Mucosa of rectum (tissue), 2 donors: Measurements from ENCODE around the gene TSPAN33.

Experiments
- H3K27ac ChIP-seq, 2 donors: one replicate each; pipeline ENCODE4 v1.7.0; 2013; ENCODE audit warnings: inconsistent platforms in 2 of 2, low read depth in 2 of 2, low read length in 2 of 2
- H3K27me3 ChIP-seq, 2 donors: one replicate each; pipeline ENCODE4 v1.7.0; 2013; ENCODE audit warnings: low read length in 2 of 2; ENCODE audit not compliant: control insufficient read depth in 2 of 2, insufficient read depth in 2 of 2
- H3K36me3 ChIP-seq, 2 donors: one replicate each; pipeline ENCODE4 v1.7.0; 2013; ENCODE audit warnings: low read length in 2 of 2; ENCODE audit not compliant: control insufficient read depth in 2 of 2, insufficient read depth in 2 of 2
- H3K4me1 ChIP-seq, 2 donors: one replicate each; pipeline ENCODE4 v1.7.0; 2013; ENCODE audit warnings: low read length in 2 of 2, mild to moderate bottlenecking in 1 of 2; ENCODE audit not compliant: control insufficient read depth in 2 of 2, insufficient read depth in 2 of 2
- H3K4me3 ChIP-seq, 2 donors: one replicate each; pipeline ENCODE4 v1.7.0; 2013; ENCODE audit warnings: low read length in 2 of 2
- H3K9ac ChIP-seq, 2 donors: one replicate each; pipeline ENCODE4 v1.7.0; 2013; ENCODE audit warnings: low read length in 2 of 2, low read depth in 1 of 2, mild to moderate bottlenecking in 1 of 2
- H3K9me3 ChIP-seq, 2 donors: one replicate each; pipeline ENCODE4 v1.7.0; 2013; ENCODE audit warnings: low read length in 2 of 2; ENCODE audit not compliant: control insufficient read depth in 2 of 2
- donor health status: healthy.
- donor health status: Normal muscosa, but diverticular disease.

The TSPAN33 gene

DNA sequence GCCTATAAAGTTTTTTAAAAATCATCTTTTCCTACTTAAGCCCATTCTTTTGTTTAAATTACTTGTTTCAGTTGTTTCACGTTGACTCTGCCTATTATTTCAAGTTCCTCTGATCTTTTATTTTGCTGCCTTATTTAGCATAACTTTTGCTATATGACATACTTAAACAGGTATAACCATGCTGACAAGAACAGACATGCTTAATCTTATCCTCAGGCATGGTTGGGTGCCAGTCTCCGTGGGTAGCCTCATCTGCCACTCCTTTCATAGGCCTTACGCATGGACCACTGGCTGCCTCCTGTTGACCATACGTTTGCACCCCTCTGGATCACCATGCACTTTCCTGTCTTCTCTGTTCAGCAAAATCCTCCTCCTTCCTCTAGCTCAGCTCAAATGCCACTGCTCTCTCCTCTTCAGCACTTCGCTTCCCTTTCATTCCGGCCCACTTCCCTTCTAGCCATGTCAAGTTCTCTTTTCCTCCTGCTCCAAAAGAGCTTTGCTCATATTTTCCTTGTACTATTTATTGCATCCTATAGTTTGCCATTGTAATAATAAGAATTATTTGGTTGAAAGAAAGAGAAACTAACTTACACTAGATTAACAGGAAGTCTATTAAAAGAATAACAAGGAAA lies 10.0 kb upstream of the TSPAN33 start:
- no peak overlapping the region for H3K4me3 ChIP-seq
- H3K27ac ChIP-seq = peak overlapping the region in 1 of 2 donors; percentile 64
- peaks cover 0 to 3% of the 10 kb centered on the region in 2 donors for H3K4me1 ChIP-seq
- H3K27me3 ChIP-seq = no peaks in the 10 kb centered on the region
- H3K9ac ChIP-seq = no peak overlapping the region
- no peaks in the 10 kb centered on the region for H3K9me3 ChIP-seq
- no peaks in the 10 kb centered on the region for H3K36me3 ChIP-seq

DNA sequence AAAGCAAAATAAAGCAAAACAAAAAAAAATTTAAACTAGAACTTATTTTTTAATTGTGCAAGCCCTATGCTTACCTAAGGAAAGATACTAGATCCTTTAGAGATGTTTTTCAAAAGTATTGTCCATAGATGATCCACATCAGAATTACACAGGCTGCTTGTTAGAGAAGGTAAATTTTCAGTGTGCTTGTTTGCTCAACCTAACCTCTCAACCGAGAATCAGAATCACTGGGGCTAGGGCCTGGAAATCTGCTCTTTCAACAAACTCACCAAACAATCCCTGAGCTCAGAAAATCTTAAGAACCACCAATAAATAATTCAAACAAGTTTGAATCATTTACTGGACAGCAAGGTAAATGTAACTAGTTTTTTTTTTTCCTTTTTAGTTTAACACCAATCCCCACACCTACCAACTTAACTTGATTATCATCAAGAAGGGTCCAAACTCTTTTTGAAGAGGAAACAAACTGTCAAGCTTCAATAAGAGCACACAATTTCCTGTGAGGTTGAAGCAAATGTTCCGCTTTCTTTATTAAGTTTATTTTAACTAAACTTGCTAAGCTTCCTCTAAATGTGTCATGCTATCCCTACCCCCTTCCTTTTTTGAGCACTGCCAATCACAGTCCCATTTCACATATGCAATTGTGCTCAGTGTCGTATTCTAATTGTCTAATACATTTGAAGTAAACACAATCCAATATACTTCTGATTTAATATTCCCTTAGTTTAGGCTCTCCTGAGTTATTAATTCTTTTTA lies 7.4 kb upstream of the TSPAN33 start:
- Histone ChIP-seq H3K36me3 (no peaks in the 10 kb centered on the region), H3K4me1 (peaks cover 0 to 3% of the 10 kb centered on the region in 2 donors), H3K9me3 (no peaks in the 10 kb centered on the region), H3K9ac (no peak overlapping the region), H3K27me3 (no peaks in the 10 kb centered on the region), H3K4me3 (no peak overlapping the region), H3K27ac (peak overlapping the region in 1 of 2 donors; percentile 22)

DNA sequence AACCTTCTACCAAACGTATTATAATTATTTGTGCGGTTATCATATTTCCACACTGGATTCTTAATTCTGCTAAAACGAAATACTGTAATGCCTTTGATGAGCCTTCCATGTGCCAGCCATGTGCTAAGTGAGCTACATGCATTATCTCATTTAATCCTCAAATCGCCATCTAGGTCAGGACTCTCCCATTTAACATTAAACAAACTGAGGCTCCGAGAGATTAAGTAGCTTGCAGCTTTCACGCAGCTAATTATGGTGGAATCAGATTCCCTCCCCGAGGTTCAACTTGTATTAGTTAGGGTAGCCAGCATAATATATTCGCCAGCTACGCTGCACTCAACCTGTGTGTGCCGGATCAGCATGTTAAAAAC lies 798 bp upstream of the TSPAN33 start:
- no peaks in the 10 kb centered on the region for H3K9me3 ChIP-seq
- H3K27ac ChIP-seq = no peak overlapping the region
- peak overlapping the region; percentile 67 to 76 for H3K4me3 ChIP-seq
- H3K9ac ChIP-seq = no peak overlapping the region
- peaks cover 2 to 8% of the 10 kb centered on the region in 2 donors for H3K27me3 ChIP-seq
- H3K36me3 ChIP-seq = no peaks in the 10 kb centered on the region
- H3K4me1 ChIP-seq = peaks cover 4 to 18% of the 10 kb centered on the region in 2 donors

DNA sequence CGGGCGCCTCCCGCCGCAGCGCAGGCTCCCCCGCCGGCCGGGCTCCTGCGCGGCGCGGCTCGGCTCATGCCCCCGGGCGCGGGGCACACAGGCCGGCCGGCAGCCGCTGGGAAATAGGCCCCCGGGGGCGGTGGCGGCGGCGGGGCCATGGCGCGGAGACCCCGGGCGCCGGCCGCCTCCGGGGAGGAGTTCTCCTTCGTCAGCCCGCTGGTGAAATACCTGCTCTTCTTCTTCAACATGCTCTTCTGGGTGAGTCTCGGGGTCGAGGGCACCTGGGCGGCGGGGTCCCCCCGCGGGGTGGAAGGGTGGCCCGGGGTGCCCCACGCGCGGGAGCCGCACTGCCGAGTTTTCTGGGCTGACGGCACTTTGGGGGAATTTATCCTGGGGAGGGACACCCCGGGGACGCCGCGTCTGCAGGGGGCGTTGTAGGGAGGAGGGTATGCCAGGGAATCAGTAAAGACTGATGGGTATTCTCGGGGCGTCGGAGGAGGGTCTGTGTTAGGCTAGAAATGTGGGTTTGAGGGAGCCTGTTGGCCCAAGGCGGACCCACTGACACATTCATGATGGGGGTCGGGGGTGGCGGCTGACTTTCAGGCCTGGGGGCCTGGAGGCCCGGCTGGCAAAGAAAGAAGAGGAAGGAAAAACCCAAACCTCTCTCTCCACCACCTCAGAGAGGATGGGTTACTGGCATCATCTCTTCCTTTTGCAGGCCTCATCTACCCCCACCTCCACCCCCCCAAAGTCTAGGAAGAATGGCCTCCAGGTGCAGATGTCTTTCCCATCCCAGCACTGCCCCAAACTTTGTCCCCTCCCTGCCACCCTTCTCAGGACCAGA lies 544 bp downstream of the TSPAN33 start:
- peak overlapping the region in 1 of 2 donors; percentile 23 for H3K27ac ChIP-seq
- peak overlapping the region; percentile 14 to 49 for H3K9ac ChIP-seq

DNA sequence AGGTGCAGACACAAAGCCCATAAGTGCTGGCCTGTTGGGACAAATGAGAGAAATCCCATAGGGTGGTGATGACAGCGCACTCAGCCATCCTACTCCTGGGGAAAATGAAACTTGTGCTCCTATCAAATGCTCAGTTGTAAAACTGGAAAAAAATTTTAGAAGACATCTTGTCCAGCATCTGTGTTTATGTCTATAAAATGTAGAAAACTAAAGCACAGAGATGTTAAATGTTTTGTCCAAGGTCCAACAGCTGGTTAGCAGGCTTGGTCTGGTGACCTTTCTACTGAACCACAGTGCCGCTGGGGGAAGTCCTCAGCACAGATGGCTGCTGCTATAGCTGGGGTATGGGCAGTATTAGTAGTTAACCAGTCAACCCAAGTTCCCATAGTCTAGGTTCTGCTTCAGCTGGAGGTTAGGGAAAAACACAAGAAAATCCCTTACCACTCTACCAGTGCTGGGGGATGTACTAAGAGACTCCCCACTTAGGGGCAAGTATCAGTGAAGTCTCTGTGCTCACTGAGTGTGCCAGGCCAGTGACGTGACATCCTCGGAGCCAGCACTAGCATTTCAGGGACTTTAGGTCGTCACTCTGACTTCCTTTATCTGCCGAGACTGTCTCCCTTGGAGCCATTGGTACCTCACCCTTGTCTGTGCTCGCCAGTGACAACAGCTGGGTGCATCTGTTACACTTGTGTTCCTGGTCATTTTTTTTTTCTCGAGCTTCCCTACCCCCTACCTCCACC lies 1.9 kb downstream of the TSPAN33 start:
- no peak overlapping the region for H3K9ac ChIP-seq
- H3K27me3 ChIP-seq = peaks cover 2 to 8% of the 10 kb centered on the region in 2 donors
- H3K27ac ChIP-seq = peak overlapping the region; percentile 23 to 52
- H3K4me3 ChIP-seq = peak overlapping the region in 1 of 2 donors; percentile 59
- H3K36me3 ChIP-seq = no peaks in the 10 kb centered on the region
- H3K4me1 ChIP-seq = peaks cover 6 to 18% of the 10 kb centered on the region in 2 donors
- H3K9me3 ChIP-seq = no peaks in the 10 kb centered on the region

More for the DNA sequence above, 544 bp downstream of the TSPAN33 start:
- Histone ChIP-seq H3K27me3 (peaks cover 2 to 8% of the 10 kb centered on the region in 2 donors), H3K9me3 (no peaks in the 10 kb centered on the region), H3K36me3 (no peaks in the 10 kb centered on the region), H3K4me3 (peak overlapping the region; percentile 59 to 67), H3K4me1 (peaks cover 6 to 18% of the 10 kb centered on the region in 2 donors)

DNA sequence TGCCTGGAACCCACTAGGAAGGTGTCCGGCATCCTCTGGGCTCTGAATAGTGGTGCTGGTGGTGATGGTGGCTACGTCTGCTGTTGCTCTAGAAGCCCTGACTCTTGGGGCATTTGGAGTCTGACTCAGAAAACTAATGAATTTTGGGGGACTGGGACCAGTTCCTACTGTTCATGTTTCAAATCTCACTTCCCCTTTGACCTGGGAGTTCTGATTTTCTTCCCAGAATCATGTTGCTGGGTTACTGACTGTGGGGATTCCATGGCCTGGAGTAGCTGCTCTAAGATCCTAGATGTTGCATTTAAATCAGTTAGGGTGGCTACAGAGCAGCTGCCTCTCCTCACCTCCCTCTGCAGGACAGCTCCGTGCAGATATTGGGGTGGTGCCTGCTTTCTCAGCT lies 3.2 kb downstream of the TSPAN33 start:
- Histone ChIP-seq H3K4me3 (no peak overlapping the region), H3K27ac (no peak overlapping the region), H3K9me3 (no peaks in the 10 kb centered on the region), H3K36me3 (no peaks in the 10 kb centered on the region), H3K9ac (no peak overlapping the region), H3K4me1 (peaks cover 6 to 18% of the 10 kb centered on the region in 2 donors), H3K27me3 (peaks cover 2 to 8% of the 10 kb centered on the region in 2 donors)

DNA sequence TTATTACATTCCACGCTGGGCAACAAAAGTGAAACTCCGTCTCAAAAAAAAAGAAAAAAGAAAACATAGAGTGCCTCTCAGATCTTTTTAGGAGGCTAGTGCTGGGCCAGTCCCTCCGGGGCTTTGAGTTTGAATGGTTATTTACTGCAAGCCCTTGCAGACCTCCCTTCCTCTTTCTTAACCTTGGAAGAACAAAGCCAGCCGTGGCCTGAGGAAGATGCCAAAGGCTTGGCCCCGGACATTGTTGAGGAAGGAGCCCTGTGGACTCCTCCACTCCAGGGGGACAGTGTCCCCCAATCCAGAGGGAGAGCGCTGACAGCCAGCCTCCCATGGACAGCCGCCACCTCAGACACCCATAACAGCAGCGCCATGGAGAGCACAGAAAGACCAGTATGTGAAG lies 5.0 kb downstream of the TSPAN33 start:
- Histone ChIP-seq H3K9ac (no peak overlapping the region), H3K27ac (peak overlapping the region in 1 of 2 donors; percentile 4), H3K4me3 (no peak overlapping the region), H3K4me1 (peaks cover 2 to 18% of the 10 kb centered on the region in 2 donors), H3K36me3 (no peaks in the 10 kb centered on the region), H3K9me3 (no peaks in the 10 kb centered on the region), H3K27me3 (no peaks in the 10 kb centered on the region)

DNA sequence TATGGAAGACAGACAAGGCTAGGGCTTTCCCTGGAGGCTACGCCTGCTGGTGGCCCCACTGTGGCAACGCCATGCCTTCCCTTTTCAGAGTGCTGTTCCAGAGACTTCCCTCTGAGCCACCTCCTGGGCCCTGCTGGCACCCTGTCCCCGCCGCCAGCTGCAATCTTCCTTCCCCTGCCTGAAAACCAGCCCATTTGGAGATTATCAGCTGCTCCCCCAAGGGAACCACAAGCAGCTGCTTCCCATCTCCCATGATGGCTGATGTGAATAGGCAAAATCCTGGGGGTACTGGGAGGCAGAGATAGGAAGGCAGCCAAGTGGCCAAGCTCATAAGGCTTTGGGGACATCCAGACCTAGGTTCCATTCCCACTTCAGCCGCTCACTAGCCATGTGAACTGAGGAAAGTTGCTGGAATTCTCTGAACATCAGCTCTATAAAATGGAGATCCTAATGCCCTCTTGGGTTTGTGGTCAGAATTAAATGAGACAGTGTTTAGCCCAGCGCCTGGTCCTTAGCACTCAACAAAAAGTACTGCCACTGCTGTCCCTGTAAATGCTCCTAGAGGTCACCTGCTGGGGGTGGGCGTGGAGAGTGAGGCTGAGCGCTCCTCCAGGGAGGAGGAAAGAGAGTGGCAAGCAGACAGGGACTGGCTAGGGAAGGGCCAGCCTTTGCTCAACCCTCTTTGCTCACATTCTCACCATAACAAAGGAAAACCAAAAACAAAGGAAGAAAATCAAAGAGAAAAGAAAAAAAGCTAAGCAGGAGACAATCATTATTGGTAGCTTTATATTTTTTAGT lies 5.9 kb downstream of the TSPAN33 start:
- Histone ChIP-seq H3K4me3 (no peak overlapping the region), H3K9ac (no peak overlapping the region), H3K27me3 (no peaks in the 10 kb centered on the region), H3K9me3 (no peaks in the 10 kb centered on the region), H3K36me3 (no peaks in the 10 kb centered on the region), H3K4me1 (peaks cover 2 to 15% of the 10 kb centered on the region in 2 donors), H3K27ac (no peak overlapping the region)

DNA sequence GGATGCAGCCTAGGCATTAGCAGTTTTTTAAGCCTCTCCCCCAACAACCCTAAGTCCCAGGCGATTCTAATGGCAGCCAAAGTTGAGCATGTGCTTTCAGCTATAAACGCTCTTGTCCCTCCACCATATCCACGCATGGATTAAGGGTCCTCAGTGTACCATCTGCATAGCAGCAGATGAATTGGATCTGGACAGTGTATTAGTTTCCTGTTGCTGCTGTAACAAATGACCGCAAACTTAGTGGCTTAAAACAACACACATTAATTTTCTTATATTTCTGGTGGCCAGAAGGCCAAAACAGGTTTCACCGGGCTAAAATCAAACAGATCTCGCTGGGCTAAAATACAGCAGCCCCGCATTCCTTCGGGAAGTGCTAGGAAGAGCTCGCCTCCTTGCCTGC lies 13.1 kb downstream of the TSPAN33 start:
- H3K9me3 ChIP-seq = no peaks in the 10 kb centered on the region
- H3K27ac ChIP-seq = no peak overlapping the region
- peaks cover 0 to 1% of the 10 kb centered on the region in 2 donors for H3K27me3 ChIP-seq
- H3K36me3 ChIP-seq = peaks cover 0 to 2% of the 10 kb centered on the region in 2 donors
- H3K4me3 ChIP-seq = no peak overlapping the region
- no peaks in the 10 kb centered on the region for H3K4me1 ChIP-seq
- no peak overlapping the region for H3K9ac ChIP-seq
